OCI-LY3 (cell line): ENCODE measurements around the gene PRPF19.

Source experiments
- CTCF ChIP-seq: fragments of 200-600, 300-600 bp; sonication (generic); IDR thresholded peaks from 2 replicates; pipeline ENCODE4 v1.5.1; 2014; ENCODE audit warnings: antibody characterized with exemption, low read length, low read depth
- EZH2phosphoT487 ChIP-seq: fragments of 200-600 bp; shearing (Covaris generic); IDR thresholded peaks from 2 replicates; pipeline ENCODE4 v1.6.1; 2018; ENCODE audit warnings: antibody characterized with exemption, mixed run types, low read depth

GRCh38 chr11:60917267-60917666 is 10.9 kb upstream of the PRPF19 start:
- TF ChIP-seq CTCF, result no peak
- no peak for TF ChIP-seq EZH2phosphoT487
